GM19328 (cell line): Measurements from ENCODE around the gene SP1.
"Not testable (repeated sequence)": the region's sequence is repeated elsewhere in the genome, so short reads cannot be mapped to it uniquely, and the experiment has no call there.

Experiments
- ATAC-seq: cut with Tn5 transposase; IDR thresholded peaks from one replicate; pipeline ENCODE4 v1.9.1; 2021; ENCODE audit warnings: mild to moderate bottlenecking, moderate library complexity; ENCODE audit not compliant: unreplicated experiment

Gene SP1

GRCh38 chr12:53410951-53411350, 31.0 kb downstream of the SP1 start:
- no peak for ATAC-seq

DNA sequence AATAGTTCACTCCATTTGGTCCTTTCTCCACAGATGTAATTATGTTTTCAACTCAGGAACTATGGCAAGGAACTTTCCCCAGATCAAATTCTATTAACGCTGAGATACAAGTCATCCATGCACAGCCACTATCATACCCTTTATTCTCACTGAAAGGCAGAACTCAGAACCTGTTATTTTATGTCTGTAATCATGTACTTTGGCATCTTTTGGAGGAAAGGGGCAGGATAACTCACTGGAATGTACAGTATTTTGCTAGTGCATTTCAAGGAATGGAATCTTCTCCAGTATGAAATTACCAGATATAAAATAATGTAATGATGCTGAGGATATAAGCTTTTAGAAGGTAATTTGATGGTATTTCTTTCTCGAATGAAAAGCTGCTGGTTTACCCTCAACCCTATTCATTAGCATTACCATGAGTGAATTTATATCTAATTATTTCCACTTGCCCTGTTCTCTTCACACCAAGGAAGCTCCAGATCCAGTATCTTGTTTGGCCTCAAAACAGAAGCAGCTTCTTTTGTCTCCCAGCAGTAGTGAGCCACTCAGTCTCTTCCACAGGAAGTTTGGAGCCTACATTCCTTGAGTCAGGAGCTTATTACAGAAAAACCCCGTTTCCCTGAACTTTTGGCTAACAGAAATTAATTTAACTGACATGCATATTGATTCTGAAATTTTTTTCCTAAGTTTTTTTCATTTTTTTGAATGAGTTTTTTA, 33.7 kb downstream of the SP1 start:
- no peak for ATAC-seq

GRCh38 chr12:53414756-53415417, 34.9 kb downstream of the SP1 start:
- no peak for ATAC-seq

DNA sequence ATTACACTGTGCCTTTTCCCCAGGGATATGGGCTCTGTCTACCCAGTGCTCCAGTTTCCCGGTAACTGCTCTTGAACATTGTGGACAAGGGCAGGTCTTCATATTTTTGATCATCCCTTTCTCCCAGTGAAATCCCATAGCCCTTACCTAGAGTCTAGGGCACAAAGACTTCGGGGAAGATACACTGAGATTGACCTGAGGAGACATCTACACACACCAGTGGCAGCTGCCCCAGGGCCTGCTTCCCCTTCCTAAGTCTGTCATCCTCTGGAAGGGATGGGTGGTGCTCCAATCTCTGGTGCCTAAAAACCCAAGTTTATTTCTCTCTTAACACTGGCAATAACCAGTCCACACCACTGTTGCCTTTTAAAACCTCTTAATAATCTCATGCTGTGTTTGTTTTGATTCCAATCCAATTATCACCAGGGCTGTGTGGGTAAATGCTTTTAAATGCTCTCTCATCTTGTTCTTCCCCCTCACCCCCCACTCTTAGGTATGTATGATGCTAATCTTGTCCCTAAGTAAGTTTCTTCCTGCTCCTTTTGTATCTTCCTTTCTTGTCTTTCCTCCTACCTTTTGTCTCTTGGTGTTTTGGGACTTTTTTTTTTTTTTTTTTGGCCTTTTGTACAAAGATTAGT, 35.9 kb downstream of the SP1 start:
- not testable (repeated sequence) for ATAC-seq

GRCh38 chr12:53417291-53417816, 37.4 kb downstream of the SP1 start:
- ATAC-seq = not testable (repeated sequence)

DNA sequence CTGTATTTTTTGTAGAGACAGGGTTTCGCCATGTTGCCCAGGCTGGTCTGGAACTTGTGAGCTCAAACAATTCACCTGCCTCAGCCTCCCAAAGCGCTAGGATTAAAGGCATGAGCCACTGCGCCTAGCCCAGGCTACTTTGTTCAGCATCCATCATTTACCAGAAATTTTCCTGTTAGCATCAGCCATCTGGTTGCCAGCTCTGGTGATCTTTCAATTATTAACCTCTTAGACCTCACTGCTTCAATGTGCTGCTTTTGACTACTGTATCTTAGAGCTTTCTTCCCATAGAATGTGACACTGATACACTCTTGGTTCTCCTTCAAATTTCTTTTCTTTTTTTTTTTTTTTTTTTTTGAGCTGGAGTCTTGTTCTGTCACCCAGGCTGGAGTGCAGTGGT, 38.2 kb downstream of the SP1 start:
- no peak for ATAC-seq

GRCh38 chr12:53419756-53420155, 39.8 kb downstream of the SP1 start:
- no peak for ATAC-seq

DNA sequence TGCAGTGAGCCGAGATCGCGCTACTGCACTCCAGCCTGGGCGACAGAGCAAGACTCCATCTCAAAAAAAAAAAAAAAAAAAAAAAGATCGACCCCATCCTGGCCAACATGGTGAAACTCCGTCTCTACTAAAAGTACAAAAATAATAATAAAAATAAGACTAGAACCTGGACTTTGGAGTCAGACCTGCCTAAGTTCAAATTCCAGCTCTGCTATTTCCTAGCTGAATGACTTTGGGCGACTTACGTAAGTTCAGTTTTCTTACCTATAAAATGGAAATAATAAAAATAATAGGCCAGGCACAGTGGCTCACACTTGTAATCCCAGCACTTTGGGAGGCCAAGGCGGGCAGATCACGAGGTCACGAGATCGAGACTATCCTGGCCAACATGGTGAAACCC, 42.3 kb downstream of the SP1 start:
- not testable (repeated sequence) for ATAC-seq

- ATAC-seq = no peak
Observed at GRCh38 chr12:53423597-53423996, 43.6 kb downstream of the SP1 start, which contains the start of gene AMHR2. AMHR2 (plus strand) TSS chr12:53423855; CDS start chr12:53423935, 80 bp downstream.

- no peak for ATAC-seq
Observed at GRCh38 chr12:53424626-53425514, 44.9 kb downstream of the SP1 start.

DNA sequence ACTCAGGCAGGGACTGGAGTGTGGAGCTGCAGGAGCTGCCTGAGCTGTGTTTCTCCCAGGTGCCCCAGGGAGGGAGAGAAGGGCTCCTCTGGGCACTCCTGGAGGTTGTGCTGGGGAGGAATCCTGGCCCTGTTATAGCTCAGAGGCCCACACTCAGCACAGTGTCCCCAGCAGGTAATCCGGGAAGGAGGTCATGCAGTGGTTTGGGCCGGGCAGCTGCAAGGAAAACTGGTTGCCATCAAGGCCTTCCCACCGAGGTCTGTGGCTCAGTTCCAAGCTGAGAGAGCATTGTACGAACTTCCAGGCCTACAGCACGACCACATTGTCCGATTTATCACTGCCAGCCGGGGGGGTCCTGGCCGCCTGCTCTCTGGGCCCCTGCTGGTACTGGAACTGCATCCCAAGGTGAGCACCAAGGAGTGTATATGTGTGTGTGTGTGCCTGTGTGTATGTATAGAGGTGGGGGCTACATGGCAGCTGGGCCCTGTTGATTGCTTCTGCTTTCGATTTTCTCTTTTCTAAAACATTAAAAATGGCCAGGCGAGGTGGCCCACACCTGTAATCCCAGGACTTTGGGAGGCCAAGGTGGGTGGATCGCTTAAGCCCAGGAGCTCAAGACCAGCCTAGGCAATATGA, 45.7 kb downstream of the SP1 start:
- no peak for ATAC-seq

DNA sequence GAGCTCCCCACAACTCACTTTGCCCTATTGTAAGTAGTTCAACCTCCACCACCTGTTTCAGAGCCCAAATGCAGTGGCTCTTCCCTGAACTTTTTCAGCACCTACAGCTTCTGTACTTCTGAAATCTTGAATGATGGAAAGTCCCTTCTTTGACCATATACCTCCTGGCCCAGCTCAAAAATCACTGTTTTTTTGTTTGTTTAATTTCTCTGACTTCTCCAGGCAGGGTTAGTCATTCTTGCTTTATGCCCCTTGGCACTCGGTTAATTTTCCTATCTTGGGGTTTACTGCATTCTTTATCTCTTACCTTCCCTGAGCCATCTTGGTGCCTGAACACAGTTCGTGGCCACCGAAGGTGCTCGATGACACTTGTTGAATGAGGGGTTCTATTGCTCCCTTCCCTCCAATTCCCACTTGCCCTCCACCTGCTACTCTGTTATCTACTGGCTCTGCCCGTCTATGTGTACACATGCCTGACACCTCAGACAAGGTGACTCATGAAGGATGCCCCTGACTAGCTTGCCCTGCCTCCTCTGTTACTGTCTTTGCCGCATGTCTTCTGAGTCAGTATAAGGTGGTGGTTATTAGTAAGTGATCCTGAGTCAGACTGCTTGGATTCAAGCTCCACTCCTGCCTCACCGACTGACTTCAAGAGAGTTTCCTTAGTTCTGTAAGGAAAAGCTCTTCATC, 48.1 kb downstream of the SP1 start:
- no peak for ATAC-seq

DNA sequence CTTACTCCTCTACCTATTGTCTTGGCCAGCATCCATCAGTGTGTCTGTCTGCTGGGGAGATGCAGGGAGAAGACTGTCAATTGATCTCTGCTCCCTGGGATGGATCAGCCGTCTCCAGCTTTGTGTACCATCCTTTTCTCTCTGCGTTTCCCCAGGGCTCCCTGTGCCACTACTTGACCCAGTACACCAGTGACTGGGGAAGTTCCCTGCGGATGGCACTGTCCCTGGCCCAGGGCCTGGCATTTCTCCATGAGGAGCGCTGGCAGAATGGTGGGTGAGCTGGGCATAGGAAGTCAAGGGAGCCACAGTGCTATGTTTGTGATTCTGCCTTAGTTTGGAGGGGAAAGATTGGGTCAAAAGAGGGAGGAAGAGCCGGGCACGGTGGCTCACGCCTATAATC, 48.8 kb downstream of the SP1 start:
- ATAC-seq = no peak

GRCh38 chr12:53430116-53430515, 50.1 kb downstream of the SP1 start:
- no peak for ATAC-seq

- no peak for ATAC-seq
Observed at GRCh38 chr12:53431187-53431586, 51.2 kb downstream of the SP1 start.

GRCh38 chr12:53435326-53435725, 55.4 kb downstream of the SP1 start:
- not testable (repeated sequence) for ATAC-seq

DNA sequence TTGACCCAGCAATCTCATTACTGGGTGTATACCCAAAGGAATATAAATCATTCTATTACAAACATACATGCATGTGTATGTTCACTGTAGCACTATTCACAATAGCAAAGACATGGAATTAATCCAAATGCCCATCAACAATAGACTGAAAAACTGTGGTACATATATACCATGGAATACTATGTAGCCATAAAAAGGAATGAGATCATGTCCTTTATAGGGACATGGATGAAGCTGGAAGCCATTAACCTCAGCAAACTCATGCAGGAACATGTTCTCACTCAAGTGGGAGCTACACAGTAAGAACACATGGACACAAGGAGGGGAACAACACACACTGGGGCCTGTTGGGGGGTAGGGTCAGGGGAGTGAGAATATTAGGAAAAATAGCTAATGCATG, 59.6 kb downstream of the SP1 start:
- ATAC-seq = not testable (repeated sequence)

DNA sequence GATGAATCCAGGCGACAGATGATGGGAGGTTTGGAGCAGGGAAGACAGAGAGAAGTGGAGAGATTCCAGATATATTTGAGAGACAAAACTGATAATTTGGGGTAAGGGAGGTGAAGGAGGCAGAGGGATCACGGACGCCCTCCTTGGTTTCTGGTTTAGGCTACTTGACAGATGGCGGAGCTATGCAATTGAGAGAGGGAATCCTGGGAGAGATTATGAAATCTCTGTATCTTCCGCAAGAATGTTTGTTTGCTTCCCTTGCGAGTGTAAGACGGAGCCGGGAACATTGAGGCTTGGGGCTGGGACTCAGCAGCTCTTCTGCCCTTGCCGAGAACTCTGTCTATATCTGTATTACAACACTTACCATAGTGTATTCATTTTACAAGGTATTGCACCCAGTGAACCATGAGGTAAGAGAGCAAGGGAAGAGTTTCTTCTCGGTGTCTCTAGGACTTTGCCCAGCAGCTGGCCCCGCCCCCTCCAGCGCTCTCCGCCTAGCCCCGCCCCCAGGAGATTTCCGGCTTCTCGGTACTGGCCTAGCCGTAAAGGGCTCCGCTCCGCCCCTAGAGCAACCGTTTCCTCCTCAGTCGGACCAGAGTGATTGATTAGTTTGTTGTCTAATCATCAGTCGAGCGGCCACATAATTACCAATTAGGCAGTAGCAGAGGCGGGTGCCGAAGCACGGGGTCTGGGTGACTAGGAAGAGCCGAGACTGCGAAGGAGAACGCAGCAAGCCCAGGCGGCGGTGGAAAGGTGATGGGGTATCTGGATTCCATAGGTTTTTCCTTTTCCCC, 61.3 kb downstream of the SP1 start, which contains the start of gene PRR13:
Gene PRR13 (plus strand): TSS at position 695 of the 794 bp plus-strand sequence. CDS start 981 bp downstream, outside the sequence.
- ATAC-seq = peak; percentile 98

DNA sequence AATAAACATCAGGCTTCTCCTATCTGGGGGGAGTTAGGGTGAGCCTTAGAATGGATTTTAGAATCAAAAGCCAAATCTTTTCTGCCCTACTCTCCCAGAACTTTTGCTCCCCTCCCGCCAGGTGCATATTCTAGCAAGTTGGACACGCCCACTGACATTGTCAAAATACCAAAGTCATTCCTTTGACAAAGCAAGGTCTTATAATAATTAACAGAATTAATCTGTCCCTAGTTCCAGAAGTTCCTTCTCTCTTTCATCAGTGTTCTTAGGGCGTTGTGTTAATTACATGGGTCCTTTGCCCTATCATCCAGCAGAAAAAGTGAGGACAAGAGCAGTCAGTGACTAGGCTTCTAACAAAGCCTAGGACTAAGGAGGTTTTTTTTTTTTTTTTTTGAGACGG, 64.0 kb downstream of the SP1 start:
- no peak for ATAC-seq
